H9 (cell line): Measurements from ENCODE around the gene F7. TPM values are rescaled to one million over a fixed set of nuclear protein-coding genes. Genes with fewer than 3 reads are reported as not detected.

Source experiments
- DNase-seq: peaks from one replicate; pipeline ENCODE4 v3.0.0-alpha.2; 2017
- H2AFZ ChIP-seq: one replicate; pipeline ENCODE4 v1.6.1; 2013; ENCODE audit warnings: mild to moderate bottlenecking, low read length, control low read depth, moderate library complexity
- H2AK5ac ChIP-seq: 2 replicates; pipeline ENCODE4 v1.6.1; 2013; ENCODE audit warnings: low read length, control low read depth, mixed read lengths; ENCODE audit not compliant: insufficient read length
- H2BK120ac ChIP-seq: one replicate; pipeline ENCODE4 v1.6.1; 2013; ENCODE audit warnings: low read depth, mild to moderate bottlenecking, low read length, control low read depth, inconsistent platforms; ENCODE audit not compliant: poor library complexity, severe bottlenecking
- H2BK12ac ChIP-seq: 2 replicates; pipeline ENCODE4 v1.6.1; 2013; ENCODE audit warnings: low read length, control low read depth, mixed read lengths, low read depth; ENCODE audit not compliant: insufficient read length
- H2BK15ac ChIP-seq: 2 replicates; pipeline ENCODE4 v1.6.1; 2013; ENCODE audit warnings: low read depth, low read length, control low read depth
- H2BK20ac ChIP-seq: one replicate; pipeline ENCODE4 v1.6.1; 2013; ENCODE audit warnings: low read depth, mild to moderate bottlenecking, low read length, control low read depth, inconsistent platforms; ENCODE audit not compliant: poor library complexity, severe bottlenecking
- H2BK5ac ChIP-seq: 2 replicates; pipeline ENCODE4 v1.6.1; 2013; ENCODE audit warnings: low read length, control low read depth, mixed read lengths; ENCODE audit not compliant: insufficient read length
- H3K14ac ChIP-seq: 2 replicates; pipeline ENCODE4 v1.6.1; 2013; ENCODE audit warnings: low read length, control low read depth; ENCODE audit not compliant: insufficient read depth
- H3K18ac ChIP-seq: 2 replicates; pipeline ENCODE4 v1.6.1; 2013; ENCODE audit warnings: low read depth, mild to moderate bottlenecking, mixed read lengths, low read length, control low read depth; ENCODE audit not compliant: insufficient read length
- H3K23ac ChIP-seq: 2 replicates; pipeline ENCODE4 v1.6.1; 2013; ENCODE audit warnings: low read length, control low read depth, mixed read lengths, low read depth; ENCODE audit not compliant: insufficient read length
- H3K23me2 ChIP-seq: 2 replicates; pipeline ENCODE4 v1.6.1; 2013; ENCODE audit warnings: low read depth, mild to moderate bottlenecking, mixed read lengths, low read length, control low read depth; ENCODE audit not compliant: insufficient read length, poor library complexity, severe bottlenecking
- H3K27ac ChIP-seq: 2 replicates; pipeline ENCODE4 v1.5.1; 2013; ENCODE audit warnings: low read length, control low read depth, mixed read lengths, low read depth; ENCODE audit not compliant: insufficient read length
- H3K27me3 ChIP-seq: 2 replicates; pipeline ENCODE4 v1.6.1; 2013; ENCODE audit warnings: low read length, control low read depth, inconsistent platforms; ENCODE audit not compliant: insufficient read depth
- H3K4ac ChIP-seq: 2 replicates; pipeline ENCODE4 v1.6.1; 2013; ENCODE audit warnings: low read depth, mild to moderate bottlenecking, control low read depth, inconsistent platforms, low read length, moderate library complexity
- H3K4me1 ChIP-seq: 2 replicates; pipeline ENCODE4 v1.6.1; 2013; ENCODE audit warnings: low read length, control low read depth, inconsistent platforms; ENCODE audit not compliant: insufficient read depth
- H3K4me2 ChIP-seq: 2 replicates; pipeline ENCODE4 v1.6.1; 2013; ENCODE audit warnings: low read length, control low read depth, mixed read lengths; ENCODE audit not compliant: insufficient read length, insufficient read depth
- H3K56ac ChIP-seq: 2 replicates; pipeline ENCODE4 v1.6.1; 2013; ENCODE audit warnings: low read depth, mild to moderate bottlenecking, mixed read lengths, low read length, control low read depth; ENCODE audit not compliant: insufficient read length
- H3K79me1 ChIP-seq: 2 replicates; pipeline ENCODE4 v1.6.1; 2013; ENCODE audit warnings: low read depth, mild to moderate bottlenecking, moderate library complexity, low read length, control low read depth, inconsistent platforms; ENCODE audit not compliant: insufficient read depth, poor library complexity, severe bottlenecking
- H3K79me2 ChIP-seq: 2 replicates; pipeline ENCODE4 v1.6.1; 2013; ENCODE audit warnings: low read length, control low read depth, inconsistent platforms; ENCODE audit not compliant: insufficient read depth
- H3K9ac ChIP-seq: 2 replicates; pipeline ENCODE4 v1.6.1; 2013; ENCODE audit warnings: low read length, control low read depth, mixed read lengths; ENCODE audit not compliant: insufficient read length; ENCODE audit errors: extremely low read depth
- H3K9me3 ChIP-seq: one replicate; pipeline ENCODE4 v1.6.1; 2013; ENCODE audit warnings: low read depth, low read length, inconsistent platforms; ENCODE audit not compliant: control insufficient read depth
- H3T11ph ChIP-seq: one replicate; pipeline ENCODE4 v1.6.1; 2013; ENCODE audit warnings: mild to moderate bottlenecking, low read length, control low read depth, inconsistent platforms
- H4K20me1 ChIP-seq: one replicate; pipeline ENCODE4 v1.6.1; 2013; ENCODE audit not compliant: control insufficient read depth, insufficient read length, insufficient read depth
- H4K5ac ChIP-seq: 2 replicates; pipeline ENCODE4 v1.6.1; 2013; ENCODE audit warnings: low read depth, mild to moderate bottlenecking, mixed read lengths, low read length, control low read depth; ENCODE audit not compliant: insufficient read length
- H4K8ac ChIP-seq: replicated peaks from 2 replicates; pipeline ENCODE4 v1.6.1; 2013; ENCODE audit warnings: low read length, control low read depth, mixed read lengths, low read depth; ENCODE audit not compliant: insufficient read length
- H4K91ac ChIP-seq: 2 replicates; pipeline ENCODE4 v1.6.1; 2013; ENCODE audit warnings: low read depth, mild to moderate bottlenecking, moderate library complexity, mixed read lengths, low read length, control low read depth; ENCODE audit not compliant: insufficient read length
- H3K27ac Mint-ChIP-seq, 3 experiments: 2 replicates in 2 of 3; 3 replicates in 1 of 3; pipeline ENCODE4 v1.8.0; 2020 to 2021; ENCODE audit warnings: mixed read lengths in 3 of 3, mild to moderate bottlenecking in 1 of 3, moderate library complexity in 1 of 3
- H3K27me3 Mint-ChIP-seq: 2 replicates; pipeline ENCODE4 v1.8.0; 2021; ENCODE audit warnings: low read depth, mild to moderate bottlenecking, moderate library complexity, mixed read lengths
- H3K36me3 Mint-ChIP-seq, 3 experiments: 2 replicates in 2 of 3; 3 replicates in 1 of 3; pipeline ENCODE4 v1.8.0; 2020 to 2021; ENCODE audit warnings: low read depth in 3 of 3, mixed read lengths in 3 of 3; ENCODE audit not compliant: insufficient read depth in 1 of 3
- H3K4me1 Mint-ChIP-seq, 2 experiments: 2 replicates each; pipeline ENCODE4 v1.8.0; 2020; ENCODE audit warnings: mixed read lengths in 2 of 2
- H3K4me3 Mint-ChIP-seq, 2 experiments: 2 replicates in 1 of 2; 3 replicates in 1 of 2; pipeline ENCODE4 v1.8.0; 2020 to 2021; ENCODE audit warnings: mild to moderate bottlenecking in 2 of 2, mixed read lengths in 2 of 2, moderate library complexity in 1 of 2
- H3K9me3 Mint-ChIP-seq, 2 experiments: 2 replicates in 1 of 2; 3 replicates in 1 of 2; pipeline ENCODE4 v1.8.0; 2020; ENCODE audit warnings: mild to moderate bottlenecking in 2 of 2, mixed read lengths in 2 of 2, moderate library complexity in 1 of 2
- CTCF ChIP-seq: fragments of 200-600 bp; sonication (generic); conservative IDR thresholded peaks from 3 replicates; pipeline ENCODE4 v1.8.0; 2021; ENCODE audit warnings: antibody characterized with exemption, mild to moderate bottlenecking
- WGBS: extraction: QIAGEN DNeasy Blood & Tissue Kit; methylation state at CpG from one replicate; pipeline ENCODE4 v1.1.7; 2013; ENCODE audit warnings: missing lambda C conversion rate, low lambda C conversion rate, mixed read lengths; ENCODE audit not compliant: insufficient read length; ENCODE audit errors: extremely low coverage; 5-methylcytosine and 5-hydroxymethylcytosine counted together
- total RNA-seq: library from RNA; stranded (reverse); gene quantifications from 2 replicates; pipeline ENCODE4 v1.2.1, GENCODE V29; 2021

Gene F7
- total RNA-seq, 1 experiment from 2014 or later, result 0.81 TPM

GRCh38 chr13:113086031-113086750 is 19.4 kb upstream of the F7 start:
- Histone ChIP-seq H2AFZ (no peak overlapping the region), H3K4me2 (no peak overlapping the region), H3K23me2 (no peaks in the 10 kb centered on the region), H2BK15ac (no peak overlapping the region), H4K20me1 (peaks cover under 1% of the 10 kb centered on the region), H3K79me1 (no peaks in the 10 kb centered on the region), H3K79me2 (no peaks in the 10 kb centered on the region), H3K9me3 (no peaks in the 10 kb centered on the region), H2BK20ac (no peak overlapping the region), H4K5ac (no peak overlapping the region), H3K27me3 (no peaks in the 10 kb centered on the region), H3K4ac (no peak overlapping the region), H2BK5ac (no peak overlapping the region), H2BK120ac (no peak overlapping the region), H4K8ac (no peak overlapping the region), H3K14ac (no peak overlapping the region; the same call in 1 of the 2 replicates), H4K91ac (no peak overlapping the region), H3K4me1 (no peaks in the 10 kb centered on the region; the same call in 1 of the 2 replicates), H3K18ac (no peak overlapping the region), H3K27ac (no peak overlapping the region), H2AK5ac (no peak overlapping the region), H3K56ac (no peak overlapping the region), H3K23ac (no peak overlapping the region), H3T11ph (no peak overlapping the region), H2BK12ac (no peak overlapping the region), H3K9ac (no peak overlapping the region)
- peaks cover 1% of the 10 kb centered on the region; the same call in 1 of the 2 replicates for H3K27me3 Mint-ChIP-seq
- no peak overlapping the region for H3K27ac Mint-ChIP-seq
- H3K4me1 Mint-ChIP-seq, result peaks cover 12 to 17% of the 10 kb centered on the region in 2 experiments
- peak; percentile 65 for TF ChIP-seq CTCF
- H3K4me3 Mint-ChIP-seq, result no peak overlapping the region
- H3K9me3 Mint-ChIP-seq, result no peaks in the 10 kb centered on the region
- DNase-seq, result peak; percentile 68
- no CpG with 5 or more reads among the region's 32 CpGs for WGBS
- peaks cover 0 to 9% (median 6%) of the 10 kb centered on the region in 3 experiments; a peak in 4 of 7 replicates for H3K36me3 Mint-ChIP-seq
